Measurements from ENCODE around the gene OR6C6.
"Not testable (repeated sequence)": the region's sequence is repeated elsewhere in the genome, so short reads cannot be mapped to it uniquely, and the experiment has no call there.

Gene OR6C6

GRCh38 chr12:55296469-55296868 is at the start of gene OR6C6:
OR6C6 (minus strand) TSS chr12:55296569; CDS start chr12:55295232, 1,337 bp downstream.
- no peak for DNase-seq

GRCh38 chr12:55336002-55336401 is 39.6 kb upstream of the OR6C6 start:
- no peak for DNase-seq

- DNase-seq = no peak
Observed at GRCh38 chr12:55330446-55330845, 34.1 kb upstream of the OR6C6 start, which contains the start of gene OR6C3. OR6C3 (plus strand) TSS chr12:55330746; CDS start chr12:55331701, 955 bp downstream.

- DNase-seq = not testable (repeated sequence)
Observed at GRCh38 chr12:55325801-55326200, 29.4 kb upstream of the OR6C6 start.

GRCh38 chr12:55320201-55320600 is 23.8 kb upstream of the OR6C6 start:
- DNase-seq = no peak

GRCh38 chr12:55314043-55314442 is 17.7 kb upstream of the OR6C6 start, which contains the start of gene OR6C1:
OR6C1 (plus strand) TSS chr12:55314343; CDS start chr12:55320600, 6,257 bp downstream.
- no peak for DNase-seq

- no peak for DNase-seq
Observed at GRCh38 chr12:55289999-55290398, 6.4 kb downstream of the OR6C6 start.

GRCh38 chr12:55280991-55281390 is 15.4 kb downstream of the OR6C6 start:
- no peak for DNase-seq

- DNase-seq = no peak
Observed at GRCh38 chr12:55258303-55258702, 38.1 kb downstream of the OR6C6 start.

- DNase-seq = no peak
Observed at GRCh38 chr12:55256831-55257230, 39.5 kb downstream of the OR6C6 start.

- DNase-seq = no peak
Observed at GRCh38 chr12:55253281-55253680, 43.1 kb downstream of the OR6C6 start.

GRCh38 chr12:55250944-55251343 is 45.4 kb downstream of the OR6C6 start:
- DNase-seq = no peak

- no peak for DNase-seq
Observed at GRCh38 chr12:55246159-55246558, 50.2 kb downstream of the OR6C6 start.

GRCh38 chr12:55244309-55244708 is 52.1 kb downstream of the OR6C6 start, which contains the start of gene OR6C74:
OR6C74 (plus strand) TSS chr12:55244609; CDS start chr12:55247288, 2,679 bp downstream.
- no peak for DNase-seq

Data from CD4-positive, alpha-beta T cell treated with Interferon alpha-2 for 1 hour (primary cell).